ENCODE data around the gene SMOC1. TPM values are rescaled to one million over a fixed set of nuclear protein-coding genes. Genes with fewer than 3 reads are reported as not detected.

Gene SMOC1
- total and polyA plus RNA-seq, 2 of the 8 experiments (the other 6 are each of a cell fraction or from before 2014, with no cell fraction given), result 1.6 to 2.4 TPM

DNA sequence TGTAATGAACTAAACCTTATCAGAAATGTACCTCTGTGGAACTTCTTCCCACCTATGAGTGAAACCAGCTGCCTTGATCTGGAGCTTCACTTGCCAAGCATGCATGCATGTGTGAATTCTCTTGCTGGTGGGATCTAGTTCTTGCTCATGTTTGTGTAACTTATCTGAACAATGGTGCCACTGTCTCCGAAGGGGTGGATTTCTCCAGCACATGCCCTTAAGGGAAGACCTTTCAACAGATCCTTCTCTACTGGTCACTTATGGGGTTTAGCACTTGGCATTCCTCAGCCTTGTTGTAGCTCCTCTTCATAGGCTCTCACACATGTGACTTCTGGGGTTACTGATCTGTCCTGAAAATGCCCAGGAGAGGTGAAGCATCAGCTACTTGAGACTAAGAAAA is 25.0 kb downstream of the SMOC1 start (continued):
- no peak for TF ChIP-seq CHD1 (IDR thresholded peaks at IDR 0.05; ENCODE audit: low read depth, low read length)

Measured in H1 (cell line).